ENCODE data around the gene NAA38.
"Not testable (repeated sequence)": the region's sequence is repeated elsewhere in the genome, so short reads cannot be mapped to it uniquely, and the experiment has no call there.

NAA38 gene

DNA sequence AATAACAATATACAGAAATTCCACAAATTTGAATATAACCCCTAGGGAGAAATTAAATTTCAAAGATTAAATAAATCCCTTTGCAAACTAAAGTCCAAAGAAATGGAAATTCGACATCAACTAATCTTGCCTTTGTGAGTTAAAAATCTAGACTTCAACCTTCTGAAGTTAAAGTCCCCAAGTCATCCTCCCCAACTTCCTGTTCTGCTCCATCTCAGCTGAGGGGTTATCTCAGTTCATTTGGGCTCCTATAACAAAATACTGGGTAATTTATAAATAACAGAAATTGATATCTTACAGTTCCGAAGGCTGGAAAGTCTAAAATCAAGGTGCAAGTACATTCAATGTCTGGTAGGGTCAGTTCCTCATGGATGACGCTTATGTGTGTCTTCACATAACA lies 46.1 kb downstream of the NAA38 start:
- no peak overlapping the region for H3K4me3 ChIP-seq
- DNase-seq: no peak
- intact Hi-C loops (cut with DNase I; ENCODE audit: low total_unique reads): no loop called here
- no peaks in the 10 kb centered on the region for H3K36me3 ChIP-seq
- H3K9me3 ChIP-seq: no peaks in the 10 kb centered on the region
- H3K27ac ChIP-seq: no peak overlapping the region
- H3K27me3 ChIP-seq: peaks cover 0 to 26% of the 10 kb centered on the region in 2 donors
- no peaks in the 10 kb centered on the region for H3K4me1 ChIP-seq
- TF ChIP-seq, protein P1, sequence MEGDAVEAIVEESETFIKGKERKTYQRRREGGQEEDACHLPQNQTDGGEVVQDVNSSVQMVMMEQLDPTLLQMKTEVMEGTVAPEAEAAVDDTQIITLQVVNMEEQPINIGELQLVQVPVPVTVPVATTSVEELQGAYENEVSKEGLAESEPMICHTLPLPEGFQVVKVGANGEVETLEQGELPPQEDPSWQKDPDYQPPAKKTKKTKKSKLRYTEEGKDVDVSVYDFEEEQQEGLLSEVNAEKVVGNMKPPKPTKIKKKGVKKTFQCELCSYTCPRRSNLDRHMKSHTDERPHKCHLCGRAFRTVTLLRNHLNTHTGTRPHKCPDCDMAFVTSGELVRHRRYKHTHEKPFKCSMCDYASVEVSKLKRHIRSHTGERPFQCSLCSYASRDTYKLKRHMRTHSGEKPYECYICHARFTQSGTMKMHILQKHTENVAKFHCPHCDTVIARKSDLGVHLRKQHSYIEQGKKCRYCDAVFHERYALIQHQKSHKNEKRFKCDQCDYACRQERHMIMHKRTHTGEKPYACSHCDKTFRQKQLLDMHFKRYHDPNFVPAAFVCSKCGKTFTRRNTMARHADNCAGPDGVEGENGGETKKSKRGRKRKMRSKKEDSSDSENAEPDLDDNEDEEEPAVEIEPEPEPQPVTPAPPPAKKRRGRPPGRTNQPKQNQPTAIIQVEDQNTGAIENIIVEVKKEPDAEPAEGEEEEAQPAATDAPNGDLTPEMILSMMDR (IDR thresholded peaks at IDR 0.05): no peak

- H3K27me3 ChIP-seq: peaks cover 0 to 28% of the 10 kb centered on the region in 2 donors
- DNase-seq; H3K27ac ChIP-seq; H3K9me3 ChIP-seq; intact Hi-C loops (cut with DNase I; ENCODE audit: low total_unique reads); H3K4me3 ChIP-seq; H3K4me1 ChIP-seq; H3K36me3 ChIP-seq: not testable (repeated sequence)
These were observed 47.5 kb downstream of the NAA38 start for GRCh38 chr17:7809791-7810343.

- intact Hi-C loops (cut with DNase I; ENCODE audit: low total_unique reads): no loop called here
- TF ChIP-seq, protein P1 (IDR thresholded peaks at IDR 0.05): no peak
- H3K27ac ChIP-seq: no peak overlapping the region
- no peak for DNase-seq
- no peak overlapping the region for H3K4me3 ChIP-seq
- peaks cover 0 to 32% of the 10 kb centered on the region in 2 donors for H3K27me3 ChIP-seq
- no peaks in the 10 kb centered on the region for H3K4me1 ChIP-seq
- H3K36me3 ChIP-seq: no peaks in the 10 kb centered on the region
- H3K9me3 ChIP-seq: no peaks in the 10 kb centered on the region
These were observed 48.1 kb downstream of the NAA38 start for GRCh38 chr17:7809086-7809790.

DNA sequence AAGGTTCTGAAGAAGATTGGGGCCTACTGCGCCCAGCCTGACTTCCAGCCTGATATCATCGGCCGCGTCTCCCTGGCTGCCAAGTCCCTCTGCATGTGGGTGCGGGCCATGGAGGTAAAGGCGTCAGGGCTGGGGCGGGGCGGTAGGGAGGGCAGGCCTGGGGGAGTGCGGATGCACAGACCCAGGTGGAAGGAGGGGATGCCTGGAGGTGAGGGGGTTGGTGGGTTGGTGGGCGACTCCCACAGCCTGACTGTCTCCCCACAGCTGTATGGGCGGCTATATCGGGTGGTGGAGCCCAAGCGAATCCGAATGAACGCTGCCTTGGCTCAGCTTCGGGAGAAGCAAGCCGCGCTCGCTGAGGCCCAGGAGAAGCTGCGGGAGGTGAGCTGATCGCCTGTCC lies 50.2 kb downstream of the NAA38 start:
- DNase-seq: no peak
- peaks cover 0 to 34% of the 10 kb centered on the region in 2 donors for H3K27me3 ChIP-seq
- H3K4me3 ChIP-seq: no peak overlapping the region
- no peaks in the 10 kb centered on the region for H3K36me3 ChIP-seq
- no peaks in the 10 kb centered on the region for H3K4me1 ChIP-seq
- no peak overlapping the region for H3K27ac ChIP-seq
- intact Hi-C loops (cut with DNase I; ENCODE audit: low total_unique reads): no loop called here
- TF ChIP-seq, protein P1 (IDR thresholded peaks at IDR 0.05): no peak
- H3K9me3 ChIP-seq: no peaks in the 10 kb centered on the region

Measured in tibial artery (tissue), 4 donors.